Mammary epithelial cell (primary cell): ENCODE data around the gene AUH.

Experiments used
- EZH2 ChIP-seq: IDR thresholded peaks from 2 replicates; pipeline ENCODE4 v1.6.1; 2012; ENCODE audit warnings: low read length, inconsistent platforms, borderline replicate concordance
- TF ChIP-seq, protein P1 (sequence below), 2 donors: IDR thresholded peaks in 1 of 2; conservative IDR thresholded peaks in 1 of 2; 2 replicates each; pipeline ENCODE4 v1.5.1; 2011 to 2012; ENCODE audit warnings: inconsistent platforms in 2 of 2, low read length in 2 of 2, mild to moderate bottlenecking in 2 of 2, control low read depth in 1 of 2, low read depth in 1 of 2; ENCODE audit not compliant: insufficient read depth in 1 of 2; ENCODE audit errors: extremely low read depth in 1 of 2

DNA sequence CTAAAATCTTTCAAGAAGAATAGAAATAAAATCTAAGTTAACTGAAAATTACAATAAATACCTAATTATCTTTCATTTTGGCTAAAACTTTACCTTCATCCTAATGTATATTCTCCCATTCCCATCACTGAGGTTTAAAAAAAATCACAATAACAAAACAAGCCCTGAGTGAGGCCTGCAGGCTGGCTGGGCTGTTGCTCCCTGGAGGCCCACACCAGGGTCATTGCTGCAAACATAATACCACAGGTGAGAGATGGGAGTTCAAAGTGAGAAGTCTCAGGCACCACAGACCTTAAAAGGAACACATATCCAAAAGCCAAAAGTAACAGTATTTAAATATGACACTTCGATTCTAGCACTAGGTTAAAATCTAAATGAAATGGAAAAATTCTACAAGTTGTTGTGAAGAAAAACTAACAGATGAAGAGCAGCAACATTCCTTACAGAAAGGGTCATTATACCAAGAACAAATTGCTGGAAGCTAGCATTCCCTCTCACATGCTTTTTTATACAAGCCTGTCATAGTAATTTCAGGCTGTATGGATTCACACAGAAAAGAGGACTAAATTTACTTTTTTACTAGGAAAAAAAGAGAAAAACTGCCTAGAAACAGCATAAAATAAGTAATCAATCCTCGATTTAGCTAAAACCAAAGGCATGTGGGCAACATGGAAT, 57.8 kb downstream of the AUH start:
- TF ChIP-seq, protein P1, sequence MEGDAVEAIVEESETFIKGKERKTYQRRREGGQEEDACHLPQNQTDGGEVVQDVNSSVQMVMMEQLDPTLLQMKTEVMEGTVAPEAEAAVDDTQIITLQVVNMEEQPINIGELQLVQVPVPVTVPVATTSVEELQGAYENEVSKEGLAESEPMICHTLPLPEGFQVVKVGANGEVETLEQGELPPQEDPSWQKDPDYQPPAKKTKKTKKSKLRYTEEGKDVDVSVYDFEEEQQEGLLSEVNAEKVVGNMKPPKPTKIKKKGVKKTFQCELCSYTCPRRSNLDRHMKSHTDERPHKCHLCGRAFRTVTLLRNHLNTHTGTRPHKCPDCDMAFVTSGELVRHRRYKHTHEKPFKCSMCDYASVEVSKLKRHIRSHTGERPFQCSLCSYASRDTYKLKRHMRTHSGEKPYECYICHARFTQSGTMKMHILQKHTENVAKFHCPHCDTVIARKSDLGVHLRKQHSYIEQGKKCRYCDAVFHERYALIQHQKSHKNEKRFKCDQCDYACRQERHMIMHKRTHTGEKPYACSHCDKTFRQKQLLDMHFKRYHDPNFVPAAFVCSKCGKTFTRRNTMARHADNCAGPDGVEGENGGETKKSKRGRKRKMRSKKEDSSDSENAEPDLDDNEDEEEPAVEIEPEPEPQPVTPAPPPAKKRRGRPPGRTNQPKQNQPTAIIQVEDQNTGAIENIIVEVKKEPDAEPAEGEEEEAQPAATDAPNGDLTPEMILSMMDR (conservative IDR thresholded peaks at IDR 0.05 in 1 of 2, IDR thresholded peaks at IDR 0.05 in 1 of 2; ENCODE audit: extremely low read depth in 1 of 2, insufficient read depth in 1 of 2, low read depth in 1 of 2, low read length in 2 of 2) = no peak
- no peak for TF ChIP-seq EZH2
